HepG2 (cell line): ENCODE measurements around the gene CYP27A1. TPM values are rescaled to one million over a fixed set of nuclear protein-coding genes. Genes with fewer than 3 reads are reported as not detected.

Source experiments
- AGO2 ChIP-seq: fragments of 200-400 bp; formaldehyde crosslinking; optimal IDR thresholded peaks from 2 replicates; pipeline ENCODE3; 2017; ENCODE audit warnings: mild to moderate bottlenecking, low read depth, low read length, moderate library complexity
- CHD4 ChIP-seq: fragments of 200-600 bp; sonication (generic); IDR thresholded peaks from 2 replicates; pipeline ENCODE4 v1.7.0; 2017; ENCODE audit warnings: mild to moderate bottlenecking, low read length, borderline replicate concordance
- E2F5 ChIP-seq: sonication (generic); formaldehyde crosslinking; conservative IDR thresholded peaks from 2 replicates; pipeline ENCODE4 v1.4.0; 2020; ENCODE audit warnings: missing genetic modification reagents
- FOXA1 ChIP-seq, 2 experiments: fragments of 450-650 bp in 1 of 2; sonication (generic) in 1 of 2; formaldehyde crosslinking in 1 of 2; IDR thresholded peaks; 2 replicates each; pipeline versions ENCODE4 v1.4.0 to v1.6.1; 2016 to 2020; ENCODE audit warnings: missing genetic modification reagents in 1 of 2
- HNRNPK ChIP-seq: fragments of 200-400 bp; formaldehyde crosslinking; IDR thresholded peaks from 2 replicates; pipeline ENCODE4 v1.6.1; 2018; ENCODE audit warnings: low read length, low read depth, moderate library complexity, mild to moderate bottlenecking; ENCODE audit not compliant: poor library complexity, severe bottlenecking
- ISL2 ChIP-seq: sonication (generic); formaldehyde crosslinking; IDR thresholded peaks from 2 replicates; pipeline ENCODE4 v1.5.0; 2020; ENCODE audit warnings: missing genetic modification reagents
- NR2C2 ChIP-seq: sonication (generic); formaldehyde crosslinking; IDR thresholded peaks from 2 replicates; pipeline ENCODE4 v1.4.0; 2020; ENCODE audit warnings: missing genetic modification reagents, mild to moderate bottlenecking, moderate library complexity, borderline replicate concordance
- PAXIP1 ChIP-seq: sonication (generic); formaldehyde crosslinking; conservative IDR thresholded peaks from 2 replicates; pipeline ENCODE4 v1.4.0; 2020; ENCODE audit warnings: mild to moderate bottlenecking, missing genetic modification reagents, moderate library complexity
- REL ChIP-seq: sonication (generic); formaldehyde crosslinking; conservative IDR thresholded peaks from 2 replicates; pipeline ENCODE4 v1.8.0; 2022; ENCODE audit warnings: mild to moderate bottlenecking, missing genetic modification reagents, moderate library complexity
- RXRB ChIP-seq: IDR thresholded peaks from 2 replicates; pipeline ENCODE4 v1.6.1; 2016; ENCODE audit warnings: borderline replicate concordance, missing genetic modification reagents, missing compliant biosample characterization
- SCMH1 ChIP-seq: sonication (generic); formaldehyde crosslinking; IDR thresholded peaks from 2 replicates; pipeline ENCODE4 v1.9.0; 2021; ENCODE audit warnings: missing genetic modification reagents, mild to moderate bottlenecking, borderline replicate concordance
- SMC3 ChIP-seq: IDR thresholded peaks from 2 replicates; pipeline ENCODE4 v1.6.1; 2011; ENCODE audit warnings: low read length, improper control_type of control experiment
- SOX13 ChIP-seq, 3 experiments: fragments of 450-650 bp in 1 of 3; sonication (generic) in 1 of 3; formaldehyde crosslinking in 1 of 3; IDR thresholded peaks in 2 of 3; conservative IDR thresholded peaks in 1 of 3; 2 replicates each; pipeline versions ENCODE4 v1.5.0 to v1.6.1; 2016 to 2020; ENCODE audit warnings: antibody characterized with exemption in 1 of 3, mild to moderate bottlenecking in 1 of 3, missing compliant biosample characterization in 1 of 3, missing genetic modification reagents in 1 of 3, moderate library complexity in 1 of 3
- ZBTB14 ChIP-seq: sonication (generic); formaldehyde crosslinking; IDR thresholded peaks from 2 replicates; pipeline ENCODE4 v1.4.0; 2020; ENCODE audit warnings: missing genetic modification reagents
- ZNF414 ChIP-seq: sonication (generic); formaldehyde crosslinking; IDR thresholded peaks from 2 replicates; pipeline ENCODE4 v1.5.0; 2020; ENCODE audit warnings: missing genetic modification reagents
- polyA plus RNA-seq, 8 experiments: library from polyadenylated mRNA; depleted of rRNA in 3 of 8; stranded (reverse) in 7 of 8; unstranded in 1 of 8; fragments of >200 nt; fragmentation: Illumina TruSeq in 4 of 8; extraction: Trizol in 4 of 8; gene quantifications; 2 replicates each; pipeline versions ENCODE4 v1.2.1 to v1.2.3, GENCODE V29; 2011 to 2016; ENCODE audit warnings: low read depth in 4 of 8, missing spikeins in 1 of 8, mixed read lengths in 1 of 8; ENCODE audit not compliant: insufficient read depth in 1 of 8
- total RNA-seq, 5 experiments: library from RNA; depleted of rRNA; stranded (reverse); fragments of >200 nt; fragmentation: Illumina TruSeq; extraction: Trizol; gene quantifications; 2 replicates each; pipeline ENCODE4 v1.2.3, GENCODE V29; 2016; ENCODE audit warnings: low read depth in 1 of 5

CYP27A1 gene
- total and polyA plus RNA-seq, 2 of the 13 experiments (the other 11 are each of a cell fraction or from before 2014, with no cell fraction given) = 157 to 266 TPM

- no peak for TF ChIP-seq ZBTB14 (CRISPR knock-in tag)
- 0 out of 2 replicates have a peak, but pooled peaks have one; percentile 49 for TF ChIP-seq ZNF414 (CRISPR knock-in tag)
- TF ChIP-seq ISL2 (CRISPR knock-in tag) = peak; percentile 56
- TF ChIP-seq PAXIP1 = peak; percentile 92
- TF ChIP-seq CHD4 = no peak
- TF ChIP-seq RXRB (CRISPR knock-in tag) = peak; percentile 87
- TF ChIP-seq SCMH1 = no peak
- 0 out of 2 replicates have a peak, but pooled peaks have one; percentile 45 for TF ChIP-seq NR2C2 (CRISPR knock-in tag)
- TF ChIP-seq FOXA1 (IDR thresholded peaks at IDR 0.05) = no peak
- TF ChIP-seq FOXA1 (CRISPR knock-in tag; IDR thresholded peaks at IDR 0.05) = peak; percentile 67
- TF ChIP-seq HNRNPK = no peak
- 0 out of 2 replicates have a peak, but pooled peaks have one; percentile 62 for TF ChIP-seq SOX13 (IDR thresholded peaks at IDR 0.05)
- TF ChIP-seq SOX13 (CRISPR knock-in tag; conservative IDR thresholded peaks at IDR 0.05 in 1 of 2, IDR thresholded peaks at IDR 0.05 in 1 of 2) = peak in 1 of 2 experiments; percentile 90; a peak in 2 of 4 replicates
- TF ChIP-seq REL (CRISPR knock-in tag) = no peak
- no peak for TF ChIP-seq AGO2
- peak; percentile 83 for TF ChIP-seq SMC3
- no peak for TF ChIP-seq E2F5
Measured at GRCh38 chr2:218748741-218749441, 33.1 kb upstream of the CYP27A1 start (continued).
